LNCaP clone FGC (cell line): Measurements from ENCODE around the gene ABCA4.

ENCODE experiments used
- DNase-seq: peaks from one replicate; pipeline ENCODE4 v3.0.0-alpha.2; 2011; ENCODE audit warnings: low read depth
- H3K4me3 ChIP-seq: 2 replicates; pipeline ENCODE4 v1.5.1; 2011; ENCODE audit warnings: mild to moderate bottlenecking, low read depth, low read length, control low read depth
- TF ChIP-seq, protein P1 (sequence below): IDR thresholded peaks from 2 replicates; pipeline ENCODE4 v1.5.1; 2012; ENCODE audit warnings: mild to moderate bottlenecking; ENCODE audit not compliant: control insufficient read depth, insufficient read depth; ENCODE audit errors: extremely low read depth

ABCA4 gene

DNA sequence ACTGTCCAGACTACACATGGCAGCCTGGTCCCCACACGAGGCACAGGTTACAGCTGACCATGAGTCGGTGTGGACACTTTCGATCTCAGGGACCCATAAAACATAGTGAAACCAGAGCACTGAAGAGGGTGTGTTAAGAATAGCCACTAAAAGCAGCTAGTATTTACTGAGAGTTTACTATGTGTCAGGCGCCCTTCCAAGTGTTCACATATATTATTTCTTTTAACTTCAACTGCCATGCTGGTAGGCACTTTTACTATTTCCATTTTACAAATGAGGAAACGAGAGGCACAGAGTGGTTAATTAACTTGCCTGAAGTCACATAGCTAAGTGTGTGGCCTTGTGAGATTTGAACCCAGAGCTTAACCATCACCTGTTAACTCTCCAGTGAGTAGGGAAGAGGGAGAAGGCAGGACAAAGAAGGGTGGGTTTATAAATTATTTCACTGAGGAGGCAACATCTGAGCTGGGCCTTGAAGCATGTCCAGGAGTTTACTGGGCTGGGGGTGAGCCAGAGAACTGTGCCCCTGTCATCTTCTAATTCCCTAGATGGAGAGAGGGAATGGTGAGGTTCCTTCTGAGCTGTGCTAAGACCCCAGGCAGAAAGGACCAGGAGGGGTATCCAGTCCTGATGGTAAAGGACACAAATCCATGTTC is 20.7 kb downstream of the ABCA4 start:
- no peak for DNase-seq
- TF ChIP-seq, protein P1, sequence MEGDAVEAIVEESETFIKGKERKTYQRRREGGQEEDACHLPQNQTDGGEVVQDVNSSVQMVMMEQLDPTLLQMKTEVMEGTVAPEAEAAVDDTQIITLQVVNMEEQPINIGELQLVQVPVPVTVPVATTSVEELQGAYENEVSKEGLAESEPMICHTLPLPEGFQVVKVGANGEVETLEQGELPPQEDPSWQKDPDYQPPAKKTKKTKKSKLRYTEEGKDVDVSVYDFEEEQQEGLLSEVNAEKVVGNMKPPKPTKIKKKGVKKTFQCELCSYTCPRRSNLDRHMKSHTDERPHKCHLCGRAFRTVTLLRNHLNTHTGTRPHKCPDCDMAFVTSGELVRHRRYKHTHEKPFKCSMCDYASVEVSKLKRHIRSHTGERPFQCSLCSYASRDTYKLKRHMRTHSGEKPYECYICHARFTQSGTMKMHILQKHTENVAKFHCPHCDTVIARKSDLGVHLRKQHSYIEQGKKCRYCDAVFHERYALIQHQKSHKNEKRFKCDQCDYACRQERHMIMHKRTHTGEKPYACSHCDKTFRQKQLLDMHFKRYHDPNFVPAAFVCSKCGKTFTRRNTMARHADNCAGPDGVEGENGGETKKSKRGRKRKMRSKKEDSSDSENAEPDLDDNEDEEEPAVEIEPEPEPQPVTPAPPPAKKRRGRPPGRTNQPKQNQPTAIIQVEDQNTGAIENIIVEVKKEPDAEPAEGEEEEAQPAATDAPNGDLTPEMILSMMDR = no peak
- no peak overlapping the region for H3K4me3 ChIP-seq

DNA sequence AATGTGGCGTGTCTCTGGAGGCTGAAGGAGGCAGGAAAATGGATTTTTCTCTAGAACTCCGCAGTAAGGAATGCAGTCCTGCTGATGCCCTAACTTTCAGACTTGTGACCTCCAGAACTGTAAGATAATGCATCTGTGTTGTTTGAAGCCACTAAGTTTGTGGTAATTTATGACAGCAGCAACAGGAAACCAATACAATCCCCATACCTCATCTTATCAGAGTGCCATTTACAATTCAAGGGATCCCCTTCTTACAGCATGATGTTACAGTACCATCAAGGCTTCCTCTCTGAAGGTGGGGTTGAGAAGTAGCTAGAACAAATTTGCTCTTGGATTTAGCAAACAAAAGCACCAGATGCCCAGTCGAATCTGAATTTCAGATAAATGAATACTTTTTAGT is 21.6 kb downstream of the ABCA4 start:
- TF ChIP-seq, protein P1 = no peak
- DNase-seq = no peak
- H3K4me3 ChIP-seq = no peak overlapping the region

DNA sequence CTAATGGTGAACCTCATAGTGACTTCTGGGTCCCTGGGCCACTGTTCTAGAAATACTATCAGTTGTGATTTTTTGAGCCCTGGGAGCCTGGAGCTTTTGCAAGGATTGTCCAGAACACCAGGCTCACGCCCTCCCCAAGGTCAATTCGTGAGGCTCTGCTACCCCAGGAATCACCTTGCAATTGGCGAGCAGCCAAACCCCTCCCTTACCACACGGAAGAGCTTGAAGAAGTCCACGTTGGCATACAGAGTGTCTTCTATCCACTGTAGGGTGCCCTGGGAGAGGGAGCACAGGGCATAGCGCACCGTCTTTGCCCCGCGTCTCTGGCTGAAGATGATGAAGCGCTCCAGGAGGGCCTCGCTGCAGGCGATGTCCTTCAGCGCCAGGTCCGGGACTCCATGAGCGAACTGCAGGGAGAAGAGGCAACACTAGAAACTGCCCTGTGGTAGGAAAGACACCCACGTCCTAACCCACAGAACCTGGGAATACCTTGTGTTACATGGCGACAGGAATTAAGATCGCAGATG is 22.3 kb downstream of the ABCA4 start:
- DNase-seq = no peak
- TF ChIP-seq, protein P1 = no peak
- H3K4me3 ChIP-seq = no peak overlapping the region

DNA sequence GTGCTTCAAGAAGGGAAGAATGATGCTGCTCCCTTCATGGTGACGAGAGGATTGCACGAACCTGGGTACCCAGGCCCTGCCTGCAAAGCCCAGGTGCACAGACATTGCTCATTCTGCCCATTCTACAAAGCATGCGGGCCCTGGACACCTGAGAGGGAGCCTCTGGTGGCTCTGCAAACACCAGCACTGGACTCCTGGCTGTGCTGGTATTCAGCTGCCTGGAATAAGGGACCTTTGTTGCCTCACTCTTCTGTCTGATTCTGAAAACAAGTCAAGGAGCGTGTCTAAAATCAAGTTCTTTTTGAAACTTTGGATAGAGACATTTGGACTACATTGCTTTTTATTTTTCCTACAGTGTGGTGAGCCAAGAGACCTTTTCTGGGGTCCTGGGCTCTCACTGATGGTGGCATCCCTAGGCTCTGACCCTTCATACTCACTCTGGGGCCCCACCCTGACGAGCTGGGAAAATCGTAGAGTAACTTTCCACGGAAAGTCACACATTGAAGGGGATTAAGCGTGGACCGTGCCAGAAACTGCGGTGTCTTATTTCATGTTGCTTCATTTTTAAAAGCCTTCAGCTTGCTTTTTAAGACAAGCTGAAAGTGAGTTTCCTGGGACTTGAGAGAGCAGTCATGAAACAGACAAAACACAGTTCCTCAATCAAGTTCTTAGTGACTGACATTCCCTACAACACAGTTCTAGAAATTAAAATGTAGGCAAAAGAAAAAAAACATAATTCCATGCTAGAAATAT is 24.0 kb downstream of the ABCA4 start:
- no peak overlapping the region for H3K4me3 ChIP-seq
- DNase-seq = no peak
- TF ChIP-seq, protein P1 = no peak

DNA sequence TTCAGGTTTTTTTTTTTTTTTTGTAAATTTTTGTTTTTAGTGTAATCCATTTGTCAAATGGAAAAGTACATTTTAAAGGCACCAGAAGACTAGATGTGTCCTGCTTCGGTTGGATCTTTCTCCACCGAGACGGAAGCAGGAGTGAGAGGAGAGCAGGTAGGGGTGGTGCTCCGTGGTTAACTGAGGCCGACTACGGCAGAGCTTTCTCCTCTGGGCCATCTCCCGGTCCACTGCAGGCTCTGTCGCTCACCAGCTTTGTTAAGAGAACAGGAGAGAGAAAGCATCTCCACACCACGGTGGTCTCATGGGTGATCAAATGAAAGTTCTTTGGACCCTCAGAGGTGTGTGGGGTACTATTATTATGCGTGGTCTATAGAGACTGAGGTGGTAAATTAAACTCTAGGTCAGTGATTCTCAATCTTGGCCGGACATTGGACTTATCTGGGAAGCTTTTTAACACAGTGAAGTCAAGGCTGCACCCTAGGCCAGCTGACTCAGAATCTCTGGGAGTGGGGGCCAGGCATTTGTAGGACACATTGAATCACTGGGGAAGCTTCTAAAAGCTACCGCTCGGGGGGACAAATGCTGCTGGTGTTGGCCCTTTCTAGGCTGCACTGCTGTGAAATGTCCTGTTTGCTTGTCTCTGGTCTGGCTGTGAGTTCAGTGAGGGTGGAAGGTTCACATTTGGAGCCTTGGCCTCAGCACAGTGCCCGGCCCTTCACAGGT is 25.0 kb downstream of the ABCA4 start:
- TF ChIP-seq, protein P1 = no peak
- DNase-seq = no peak
- no peak overlapping the region for H3K4me3 ChIP-seq

DNA sequence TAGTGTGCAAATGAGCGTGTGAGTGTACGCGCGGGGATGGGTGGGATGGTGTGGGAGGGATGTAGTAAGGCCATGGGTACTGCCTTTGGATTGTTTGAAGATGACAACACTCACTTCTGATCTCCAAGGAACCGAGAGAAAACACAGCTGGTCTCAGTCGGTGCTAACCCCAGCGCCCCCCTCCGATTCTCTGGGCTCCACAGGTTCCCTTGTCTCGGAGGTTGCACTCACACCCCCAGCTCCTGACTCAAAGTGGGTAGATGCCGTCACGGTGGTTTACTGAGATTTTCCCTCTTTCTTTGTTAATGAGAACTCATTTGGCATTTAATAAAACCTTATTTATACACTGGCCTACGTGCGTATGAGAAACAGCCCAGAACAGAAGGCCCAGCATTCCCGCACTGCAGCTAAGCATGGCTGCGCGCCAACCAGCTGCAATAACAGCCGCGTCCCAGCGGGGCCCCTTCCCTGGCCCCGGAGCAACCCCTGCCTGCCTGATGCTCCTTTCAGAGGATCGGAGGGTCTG is 25.8 kb downstream of the ABCA4 start:
- TF ChIP-seq, protein P1 = no peak
- no peak for DNase-seq
- no peak overlapping the region for H3K4me3 ChIP-seq
